GM20000 (cell line): ENCODE results near the gene HSBP1L1.

Experiments used
- DNase-seq: peaks from one replicate; pipeline ENCODE4 v3.0.0; 2012; ENCODE audit warnings: low spot score
- TF ChIP-seq, protein P1 (sequence below): IDR thresholded peaks from 2 replicates; pipeline ENCODE4 v1.5.1; 2012; ENCODE audit warnings: mild to moderate bottlenecking, control low read depth; ENCODE audit errors: extremely low read depth, missing control alignments

HSBP1L1 gene

DNA sequence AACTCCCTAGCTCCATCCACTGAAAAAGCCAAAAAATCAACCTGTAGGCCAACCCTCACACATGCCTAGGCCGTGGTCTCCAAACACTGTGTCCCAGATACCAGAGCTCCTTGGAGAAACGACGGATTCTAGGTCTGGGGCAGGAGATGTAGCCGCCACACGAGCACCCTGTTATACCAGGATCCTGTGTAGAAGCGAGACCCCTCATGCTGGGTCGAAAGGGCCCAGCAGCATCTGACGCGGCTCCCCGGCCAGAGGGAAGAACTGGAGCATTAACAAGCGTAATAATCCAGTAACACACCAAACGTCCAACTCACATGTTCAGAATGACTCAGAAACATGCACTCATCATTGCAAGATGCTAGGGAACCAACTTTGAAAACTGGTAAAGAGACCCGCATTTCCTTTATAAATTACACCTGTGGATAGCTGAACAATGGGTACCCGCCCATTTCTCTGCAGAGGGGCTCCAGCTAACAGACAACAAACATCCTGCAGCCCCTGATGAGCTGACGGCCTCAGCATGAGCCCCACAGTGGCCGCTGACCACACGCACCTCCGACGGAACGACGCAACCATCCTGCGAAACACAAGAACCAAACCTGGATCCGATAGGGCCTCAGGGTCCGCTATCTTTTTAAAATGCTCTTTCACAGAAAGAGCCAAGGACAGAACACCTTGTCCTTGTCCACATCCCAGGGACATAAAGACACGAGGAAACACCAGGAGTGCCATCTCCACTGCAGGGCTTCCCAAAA is 27.2 kb upstream of the HSBP1L1 start:
- no peak for DNase-seq
- TF ChIP-seq, protein P1, sequence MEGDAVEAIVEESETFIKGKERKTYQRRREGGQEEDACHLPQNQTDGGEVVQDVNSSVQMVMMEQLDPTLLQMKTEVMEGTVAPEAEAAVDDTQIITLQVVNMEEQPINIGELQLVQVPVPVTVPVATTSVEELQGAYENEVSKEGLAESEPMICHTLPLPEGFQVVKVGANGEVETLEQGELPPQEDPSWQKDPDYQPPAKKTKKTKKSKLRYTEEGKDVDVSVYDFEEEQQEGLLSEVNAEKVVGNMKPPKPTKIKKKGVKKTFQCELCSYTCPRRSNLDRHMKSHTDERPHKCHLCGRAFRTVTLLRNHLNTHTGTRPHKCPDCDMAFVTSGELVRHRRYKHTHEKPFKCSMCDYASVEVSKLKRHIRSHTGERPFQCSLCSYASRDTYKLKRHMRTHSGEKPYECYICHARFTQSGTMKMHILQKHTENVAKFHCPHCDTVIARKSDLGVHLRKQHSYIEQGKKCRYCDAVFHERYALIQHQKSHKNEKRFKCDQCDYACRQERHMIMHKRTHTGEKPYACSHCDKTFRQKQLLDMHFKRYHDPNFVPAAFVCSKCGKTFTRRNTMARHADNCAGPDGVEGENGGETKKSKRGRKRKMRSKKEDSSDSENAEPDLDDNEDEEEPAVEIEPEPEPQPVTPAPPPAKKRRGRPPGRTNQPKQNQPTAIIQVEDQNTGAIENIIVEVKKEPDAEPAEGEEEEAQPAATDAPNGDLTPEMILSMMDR: no peak

DNA sequence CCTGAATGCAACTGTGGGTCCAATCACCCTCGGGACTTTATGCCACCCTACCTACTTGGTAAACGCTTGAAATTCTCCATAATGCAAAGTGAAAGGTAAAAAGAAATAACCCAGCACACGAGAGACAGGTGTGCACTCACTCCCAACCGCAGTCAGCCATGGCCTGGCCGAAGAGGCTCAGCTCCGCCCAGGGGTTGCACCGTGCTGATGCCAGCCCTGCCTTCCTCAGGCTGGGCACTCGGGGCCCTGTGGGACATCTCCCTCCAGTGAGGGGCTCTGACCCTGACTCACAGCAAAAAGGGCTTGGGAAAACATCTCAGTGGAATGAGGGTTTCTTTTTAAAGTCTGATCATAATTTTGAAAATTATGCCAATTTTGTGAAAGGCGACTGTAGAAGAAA is 26.2 kb upstream of the HSBP1L1 start:
- no peak for DNase-seq
- TF ChIP-seq, protein P1: no peak

DNA sequence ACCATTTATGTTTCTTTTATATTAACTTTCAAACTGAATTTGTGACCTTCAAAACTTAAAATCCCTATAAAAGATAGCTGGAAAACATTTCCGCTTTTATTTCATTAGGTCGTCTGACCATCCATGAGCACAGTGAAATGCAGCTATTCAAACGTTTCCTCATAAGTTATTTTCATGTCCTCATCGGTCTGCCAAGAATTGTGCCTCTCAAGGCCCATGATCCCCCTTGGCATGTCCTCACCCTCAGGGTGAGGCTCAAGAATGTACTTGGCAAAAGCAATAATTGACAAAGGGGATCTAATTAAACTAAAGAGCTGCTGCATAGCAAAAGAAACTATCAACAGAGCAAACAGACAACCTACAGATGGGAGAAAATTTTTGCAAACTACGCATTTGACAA is 25.3 kb upstream of the HSBP1L1 start:
- TF ChIP-seq, protein P1: no peak
- DNase-seq: no peak

DNA sequence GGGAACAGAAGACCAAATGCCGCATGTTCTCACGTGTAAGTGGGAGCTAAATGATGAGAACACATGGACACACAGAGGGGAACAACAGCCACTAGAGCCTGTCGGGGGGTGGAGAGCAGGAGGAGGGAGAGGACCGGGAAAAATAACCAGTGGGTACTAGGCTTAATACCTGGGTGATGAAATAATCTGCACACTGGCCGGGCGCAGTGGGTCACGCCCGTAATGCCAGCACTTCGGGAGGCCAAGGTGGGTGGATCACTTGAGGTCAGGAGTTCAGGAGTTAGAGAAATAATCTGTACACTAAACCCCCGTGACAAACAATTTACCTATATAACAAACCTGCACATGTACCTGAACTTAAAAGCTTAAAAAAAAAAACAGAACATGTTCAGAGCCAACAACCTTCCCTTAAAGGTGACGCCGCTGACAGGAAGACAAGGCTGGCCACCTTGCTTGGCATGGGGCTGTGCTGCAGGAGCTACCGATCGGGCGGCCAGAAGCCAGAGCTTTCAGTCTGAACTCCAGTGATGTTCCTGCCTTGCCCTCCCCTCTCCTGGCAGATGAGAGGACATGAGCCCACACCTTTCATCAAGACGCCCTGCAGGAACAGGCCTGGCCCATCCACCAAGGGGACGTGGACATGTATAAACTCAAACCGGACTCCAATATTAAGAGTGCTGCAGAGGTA is 24.2 kb upstream of the HSBP1L1 start:
- no peak for DNase-seq
- TF ChIP-seq, protein P1: no peak

DNA sequence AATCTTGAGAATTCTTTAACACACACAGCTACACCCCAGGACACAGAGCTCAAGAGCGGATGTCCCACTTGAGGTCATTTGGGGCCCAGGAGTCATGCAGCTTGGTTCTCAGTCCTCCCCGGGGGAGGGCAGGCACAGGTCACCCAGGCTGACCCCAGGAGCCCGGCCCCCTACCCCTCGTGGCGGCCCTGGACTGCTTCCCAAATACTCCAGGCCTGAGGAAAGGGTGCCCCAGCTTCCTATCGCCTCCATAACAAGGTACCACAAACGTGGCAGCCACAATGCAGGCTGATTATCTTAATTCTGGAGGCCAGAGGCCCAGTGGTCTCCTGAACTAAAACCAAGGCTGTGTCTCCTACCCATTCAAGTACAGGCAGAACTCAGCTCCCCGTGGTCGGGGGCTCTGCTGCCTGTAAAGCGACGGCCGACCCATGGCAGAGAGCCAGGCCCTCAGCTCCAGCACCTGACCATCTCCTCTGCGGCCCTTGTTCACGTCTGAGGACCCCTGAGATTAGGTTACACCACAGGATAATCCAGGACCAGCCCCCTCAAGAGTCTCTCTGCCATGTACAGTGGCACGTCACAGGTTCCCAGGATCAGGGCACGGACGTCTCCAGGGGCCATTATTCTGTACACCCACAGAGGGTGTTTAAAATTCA is 23.5 kb upstream of the HSBP1L1 start:
- TF ChIP-seq, protein P1: no peak
- DNase-seq: no peak

DNA sequence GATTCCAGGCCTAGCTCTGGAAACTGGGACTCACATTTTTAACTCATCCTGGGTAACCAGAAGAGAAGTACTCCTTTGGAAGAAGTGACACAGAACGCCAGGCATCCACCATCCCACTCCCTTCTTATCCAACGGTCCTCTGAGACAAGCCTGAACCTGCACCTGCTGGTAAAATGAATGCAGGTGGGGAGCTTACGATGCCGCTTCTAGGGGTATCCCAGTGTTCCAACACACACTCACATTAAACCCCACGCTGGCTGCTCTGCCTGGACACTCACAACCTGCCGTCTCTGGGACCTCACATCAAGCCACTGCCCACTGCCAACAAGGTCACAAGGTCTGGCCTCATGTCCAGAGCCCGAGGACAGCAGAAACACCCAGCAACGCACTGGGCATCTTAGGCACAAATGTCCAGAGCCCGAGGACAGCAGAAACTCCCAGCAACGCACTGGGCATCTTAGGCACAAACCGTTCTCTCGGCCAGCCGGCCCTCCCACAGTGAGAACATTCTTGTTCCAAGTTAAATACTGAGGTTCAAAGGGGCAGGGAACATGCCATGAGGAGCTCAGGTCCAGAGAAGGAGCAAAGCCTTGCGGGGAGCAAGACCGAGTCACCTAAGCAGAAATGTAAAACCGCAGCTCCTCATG is 22.8 kb upstream of the HSBP1L1 start:
- DNase-seq: no peak

More for the DNA sequence above, 22.8 kb upstream of the HSBP1L1 start:
- TF ChIP-seq, protein P1: no peak
